Ishikawa (cell line): ENCODE results near the gene LCK.

Experiments used
- CEBPB ChIP-seq: IDR thresholded peaks from 2 replicates; pipeline ENCODE4 v1.6.1; 2012
- CREB1 ChIP-seq: IDR thresholded peaks from 2 replicates; pipeline ENCODE4 v1.6.1; 2012; ENCODE audit warnings: low read depth
- EP300 ChIP-seq: IDR thresholded peaks from 2 replicates; pipeline ENCODE4 v1.6.1; 2012; ENCODE audit warnings: borderline replicate concordance
- FOXM1 ChIP-seq: IDR thresholded peaks from 2 replicates; pipeline ENCODE4 v1.6.1; 2012; ENCODE audit warnings: low read depth, borderline replicate concordance
- MAX ChIP-seq: IDR thresholded peaks from 2 replicates; pipeline ENCODE4 v1.6.1; 2012
- RAD21 ChIP-seq: IDR thresholded peaks from 2 replicates; pipeline ENCODE4 v1.6.1; 2012; ENCODE audit warnings: low read depth
- REST ChIP-seq: IDR thresholded peaks from 2 replicates; pipeline ENCODE4 v1.6.1; 2012; ENCODE audit warnings: low read depth, mild to moderate bottlenecking
- TAF1 ChIP-seq: IDR thresholded peaks from 2 replicates; pipeline ENCODE4 v1.6.1; 2012; ENCODE audit warnings: low read depth, mild to moderate bottlenecking
- TEAD4 ChIP-seq: IDR thresholded peaks from 2 replicates; pipeline ENCODE4 v1.6.1; 2012
- USF1 ChIP-seq: IDR thresholded peaks from 2 replicates; pipeline ENCODE4 v1.6.1; 2012
- YY1 ChIP-seq: IDR thresholded peaks from 2 replicates; pipeline ENCODE4 v1.6.1; 2012; ENCODE audit warnings: low read depth
- ZBTB7A ChIP-seq: IDR thresholded peaks from 2 replicates; pipeline ENCODE4 v1.6.1; 2012; ENCODE audit warnings: low read depth

- TF ChIP-seq EP300 (no peak), YY1 (no peak), USF1 (no peak), REST (no peak), ZBTB7A (no peak), CEBPB (no peak), TAF1 (no peak), FOXM1 (no peak), RAD21 (no peak), MAX (no peak), CREB1 (no peak), TEAD4 (no peak)
Measured at GRCh38 chr1:32329931-32330466, 78.9 kb downstream of the LCK start.
